ENCODE results near the gene DNAJA3. TPM values are rescaled to one million over a fixed set of nuclear protein-coding genes. Genes with fewer than 3 reads are reported as not detected.

DNAJA3 gene
- total RNA-seq, 1 experiment from 2014 or later: 64.1 TPM

- TF ChIP-seq, protein P1, sequence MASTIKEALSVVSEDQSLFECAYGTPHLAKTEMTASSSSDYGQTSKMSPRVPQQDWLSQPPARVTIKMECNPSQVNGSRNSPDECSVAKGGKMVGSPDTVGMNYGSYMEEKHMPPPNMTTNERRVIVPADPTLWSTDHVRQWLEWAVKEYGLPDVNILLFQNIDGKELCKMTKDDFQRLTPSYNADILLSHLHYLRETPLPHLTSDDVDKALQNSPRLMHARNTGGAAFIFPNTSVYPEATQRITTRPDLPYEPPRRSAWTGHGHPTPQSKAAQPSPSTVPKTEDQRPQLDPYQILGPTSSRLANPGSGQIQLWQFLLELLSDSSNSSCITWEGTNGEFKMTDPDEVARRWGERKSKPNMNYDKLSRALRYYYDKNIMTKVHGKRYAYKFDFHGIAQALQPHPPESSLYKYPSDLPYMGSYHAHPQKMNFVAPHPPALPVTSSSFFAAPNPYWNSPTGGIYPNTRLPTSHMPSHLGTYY (CRISPR knock-in tag; IDR thresholded peaks at IDR 0.05): no peak
- TF ChIP-seq ATF3 (CRISPR knock-in tag; conservative IDR thresholded peaks at IDR 0.05) (no peak), OVOL2 (CRISPR knock-in tag; IDR thresholded peaks at IDR 0.05; ENCODE audit: borderline replicate concordance) (no peak), ZMAT4 (CRISPR knock-in tag; IDR thresholded peaks at IDR 0.05) (no peak), NFYB (CRISPR knock-in tag; conservative IDR thresholded peaks at IDR 0.05; ENCODE audit: low read depth) (peak; percentile 48; the same call in 1 of the 2 replicates), GABPB1 (CRISPR knock-in tag; IDR thresholded peaks at IDR 0.05) (peak; percentile 39; the same call in 1 of the 2 replicates), ETV6 (CRISPR knock-in tag; IDR thresholded peaks at IDR 0.05) (peak; percentile 96), ZNF121 (CRISPR knock-in tag; IDR thresholded peaks at IDR 0.05) (no peak), ZNF263 (CRISPR knock-in tag; IDR thresholded peaks at IDR 0.05; ENCODE audit: low read depth) (no peak), CREM (CRISPR knock-in tag; IDR thresholded peaks at IDR 0.05) (peak; percentile 68; the same call in 1 of the 2 replicates), ZNF281 (CRISPR knock-in tag; IDR thresholded peaks at IDR 0.05) (peak; percentile 93), ZNF425 (CRISPR knock-in tag; conservative IDR thresholded peaks at IDR 0.05) (no peak), JUN (CRISPR knock-in tag; IDR thresholded peaks at IDR 0.05) (no peak), ELF4 (CRISPR knock-in tag; IDR thresholded peaks at IDR 0.05; ENCODE audit: low read depth) (0 out of 2 replicates have a peak, but pooled peaks have one; percentile 56), SMAD3 (CRISPR knock-in tag; IDR thresholded peaks at IDR 0.05; ENCODE audit: borderline replicate concordance) (peak; percentile 95), FOXJ3 (CRISPR knock-in tag; IDR thresholded peaks at IDR 0.05; ENCODE audit: borderline replicate concordance) (no peak)
- TF ChIP-seq, protein P2, sequence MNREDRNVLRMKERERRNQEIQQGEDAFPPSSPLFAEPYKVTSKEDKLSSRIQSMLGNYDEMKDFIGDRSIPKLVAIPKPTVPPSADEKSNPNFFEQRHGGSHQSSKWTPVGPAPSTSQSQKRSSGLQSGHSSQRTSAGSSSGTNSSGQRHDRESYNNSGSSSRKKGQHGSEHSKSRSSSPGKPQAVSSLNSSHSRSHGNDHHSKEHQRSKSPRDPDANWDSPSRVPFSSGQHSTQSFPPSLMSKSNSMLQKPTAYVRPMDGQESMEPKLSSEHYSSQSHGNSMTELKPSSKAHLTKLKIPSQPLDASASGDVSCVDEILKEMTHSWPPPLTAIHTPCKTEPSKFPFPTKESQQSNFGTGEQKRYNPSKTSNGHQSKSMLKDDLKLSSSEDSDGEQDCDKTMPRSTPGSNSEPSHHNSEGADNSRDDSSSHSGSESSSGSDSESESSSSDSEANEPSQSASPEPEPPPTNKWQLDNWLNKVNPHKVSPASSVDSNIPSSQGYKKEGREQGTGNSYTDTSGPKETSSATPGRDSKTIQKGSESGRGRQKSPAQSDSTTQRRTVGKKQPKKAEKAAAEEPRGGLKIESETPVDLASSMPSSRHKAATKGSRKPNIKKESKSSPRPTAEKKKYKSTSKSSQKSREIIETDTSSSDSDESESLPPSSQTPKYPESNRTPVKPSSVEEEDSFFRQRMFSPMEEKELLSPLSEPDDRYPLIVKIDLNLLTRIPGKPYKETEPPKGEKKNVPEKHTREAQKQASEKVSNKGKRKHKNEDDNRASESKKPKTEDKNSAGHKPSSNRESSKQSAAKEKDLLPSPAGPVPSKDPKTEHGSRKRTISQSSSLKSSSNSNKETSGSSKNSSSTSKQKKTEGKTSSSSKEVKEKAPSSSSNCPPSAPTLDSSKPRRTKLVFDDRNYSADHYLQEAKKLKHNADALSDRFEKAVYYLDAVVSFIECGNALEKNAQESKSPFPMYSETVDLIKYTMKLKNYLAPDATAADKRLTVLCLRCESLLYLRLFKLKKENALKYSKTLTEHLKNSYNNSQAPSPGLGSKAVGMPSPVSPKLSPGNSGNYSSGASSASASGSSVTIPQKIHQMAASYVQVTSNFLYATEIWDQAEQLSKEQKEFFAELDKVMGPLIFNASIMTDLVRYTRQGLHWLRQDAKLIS (CRISPR knock-in tag; IDR thresholded peaks at IDR 0.05; ENCODE audit: borderline replicate concordance): no peak
- TF ChIP-seq, protein P3, sequence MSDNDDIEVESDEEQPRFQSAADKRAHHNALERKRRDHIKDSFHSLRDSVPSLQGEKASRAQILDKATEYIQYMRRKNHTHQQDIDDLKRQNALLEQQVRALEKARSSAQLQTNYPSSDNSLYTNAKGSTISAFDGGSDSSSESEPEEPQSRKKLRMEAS (CRISPR knock-in tag; IDR thresholded peaks at IDR 0.05): peak; percentile 100
- TF ChIP-seq, protein P4, sequence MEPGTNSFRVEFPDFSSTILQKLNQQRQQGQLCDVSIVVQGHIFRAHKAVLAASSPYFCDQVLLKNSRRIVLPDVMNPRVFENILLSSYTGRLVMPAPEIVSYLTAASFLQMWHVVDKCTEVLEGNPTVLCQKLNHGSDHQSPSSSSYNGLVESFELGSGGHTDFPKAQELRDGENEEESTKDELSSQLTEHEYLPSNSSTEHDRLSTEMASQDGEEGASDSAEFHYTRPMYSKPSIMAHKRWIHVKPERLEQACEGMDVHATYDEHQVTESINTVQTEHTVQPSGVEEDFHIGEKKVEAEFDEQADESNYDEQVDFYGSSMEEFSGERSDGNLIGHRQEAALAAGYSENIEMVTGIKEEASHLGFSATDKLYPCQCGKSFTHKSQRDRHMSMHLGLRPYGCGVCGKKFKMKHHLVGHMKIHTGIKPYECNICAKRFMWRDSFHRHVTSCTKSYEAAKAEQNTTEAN (CRISPR knock-in tag; IDR thresholded peaks at IDR 0.05): peak; percentile 96
- TF ChIP-seq, protein P5, sequence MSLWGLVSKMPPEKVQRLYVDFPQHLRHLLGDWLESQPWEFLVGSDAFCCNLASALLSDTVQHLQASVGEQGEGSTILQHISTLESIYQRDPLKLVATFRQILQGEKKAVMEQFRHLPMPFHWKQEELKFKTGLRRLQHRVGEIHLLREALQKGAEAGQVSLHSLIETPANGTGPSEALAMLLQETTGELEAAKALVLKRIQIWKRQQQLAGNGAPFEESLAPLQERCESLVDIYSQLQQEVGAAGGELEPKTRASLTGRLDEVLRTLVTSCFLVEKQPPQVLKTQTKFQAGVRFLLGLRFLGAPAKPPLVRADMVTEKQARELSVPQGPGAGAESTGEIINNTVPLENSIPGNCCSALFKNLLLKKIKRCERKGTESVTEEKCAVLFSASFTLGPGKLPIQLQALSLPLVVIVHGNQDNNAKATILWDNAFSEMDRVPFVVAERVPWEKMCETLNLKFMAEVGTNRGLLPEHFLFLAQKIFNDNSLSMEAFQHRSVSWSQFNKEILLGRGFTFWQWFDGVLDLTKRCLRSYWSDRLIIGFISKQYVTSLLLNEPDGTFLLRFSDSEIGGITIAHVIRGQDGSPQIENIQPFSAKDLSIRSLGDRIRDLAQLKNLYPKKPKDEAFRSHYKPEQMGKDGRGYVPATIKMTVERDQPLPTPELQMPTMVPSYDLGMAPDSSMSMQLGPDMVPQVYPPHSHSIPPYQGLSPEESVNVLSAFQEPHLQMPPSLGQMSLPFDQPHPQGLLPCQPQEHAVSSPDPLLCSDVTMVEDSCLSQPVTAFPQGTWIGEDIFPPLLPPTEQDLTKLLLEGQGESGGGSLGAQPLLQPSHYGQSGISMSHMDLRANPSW (CRISPR knock-in tag; conservative IDR thresholded peaks at IDR 0.05; ENCODE audit: low read depth): no peak
Measured at GRCh38 chr16:4474192-4474961, 48.7 kb downstream of the DNAJA3 start, which contains the start of gene NMRAL1 (continued).
